Esophagus squamous epithelium (tissue), 5 donors: ENCODE measurements around the gene CBX6. TPM values are rescaled to one million over a fixed set of nuclear protein-coding genes. Genes with fewer than 3 reads are reported as not detected.

ENCODE experiments used
- DNase-seq: peaks from one replicate; lab custom pipeline; 2025; lab: John Stamatoyannopoulos, UW
- H3K27ac ChIP-seq, 4 donors: fragments of 200-600 bp; sonication (generic); one replicate each; pipeline ENCODE4 v1.5.1; 2016 to 2019; ENCODE audit warnings: mild to moderate bottlenecking in 1 of 4
- H3K27me3 ChIP-seq, 4 donors: fragments of 200-600 bp; sonication (generic); 1 replicate in 3 of 4; 2 replicates in 1 of 4; pipeline versions ENCODE4 v1.5.1 to v1.6.0; 2017 to 2021; ENCODE audit warnings: antibody characterized with exemption in 1 of 4
- H3K36me3 ChIP-seq, 3 donors: fragments of 200-600 bp; sonication (generic); one replicate each; pipeline ENCODE4 v1.5.1; 2016 to 2019
- H3K4me1 ChIP-seq, 3 donors: fragments of 200-600 bp; sonication (generic); one replicate each; pipeline ENCODE4 v1.5.1; 2017 to 2019
- H3K4me3 ChIP-seq, 4 donors: fragments of 200-600 bp; sonication (generic); 1 replicate in 3 of 4; 2 replicates in 1 of 4; pipeline ENCODE4 v1.5.1; 2016 to 2019; ENCODE audit warnings: mild to moderate bottlenecking in 2 of 4, moderate library complexity in 1 of 4
- H3K9me3 ChIP-seq, 3 donors: fragments of 200-600 bp; sonication (generic); one replicate each; pipeline ENCODE4 v1.5.1; 2016 to 2019
- CTCF ChIP-seq, 6 experiments: fragments of 450-650 bp in 4 of 6; fragments of 200-600 bp in 2 of 6; sonication (generic) in 2 of 6; IDR thresholded peaks; one replicate each; pipeline ENCODE4 v1.5.1; 2016 to 2019; ENCODE audit warnings: antibody characterized with exemption in 6 of 6, mild to moderate bottlenecking in 4 of 6, moderate library complexity in 4 of 6
- POLR2A ChIP-seq, 4 donors: fragments of 450-650 bp; IDR thresholded peaks; one replicate each; pipeline ENCODE4 v1.6.1; 2017; ENCODE audit warnings: antibody characterized with exemption in 4 of 4, mild to moderate bottlenecking in 4 of 4, moderate library complexity in 3 of 4
- WGBS, 2 donors: methylation state at CpG; one replicate each; pipeline ENCODE4 v1.1.5; 2018; 5-methylcytosine and 5-hydroxymethylcytosine counted together
- intact Hi-C: fragments of 100-400 bp; cut with DNase I; formaldehyde crosslinking; loops from one replicate; pipeline ENCODE4 v1.15.0; 2022
- total RNA-seq, 4 donors: library from RNA; depleted of rRNA; stranded (reverse); fragments of >200 nt; gene quantifications; one replicate each; pipeline ENCODE4 v1.1.0, GENCODE V29; 2016
- donor health status: DM: yes; HTN: yes; CAD: no.

Gene CBX6
- total RNA-seq, 4 donors from 2014 or later: 7.8 to 27.7 (median 11.8) TPM

GRCh38 chr22:38862375-38863329, 9.4 kb downstream of the CBX6 start:
- Histone ChIP-seq H3K27ac (no peak overlapping the region), H3K9me3 (no peaks in the 10 kb centered on the region), H3K4me1 (peaks cover 11 to 65% (median 33%) of the 10 kb centered on the region in 3 donors), H3K27me3 (peaks cover 0 to 5% (median 0%) of the 10 kb centered on the region in 4 donors), H3K4me3 (no peak overlapping the region), H3K36me3 (peaks cover 0 to 21% (median 6%) of the 10 kb centered on the region in 3 donors)
- TF ChIP-seq CTCF (IDR thresholded peaks at IDR 0.05) (no peak), POLR2A (IDR thresholded peaks at IDR 0.05) (no peak)
- DNase-seq: no peak
- intact Hi-C loops: loop anchor here (10.0 kb wide), 2 partner anchors 142 to 262 kb away; no protein-coding TSS in a partner anchor
- WGBS, 2 donors: 62 to 82% methylated on average over 9 to 14 of the region's 14 CpGs

GRCh38 chr22:38861927-38862326, 10.1 kb downstream of the CBX6 start:
- H3K4me1 ChIP-seq: peaks cover 11 to 58% (median 33%) of the 10 kb centered on the region in 3 donors
- H3K9me3 ChIP-seq: no peaks in the 10 kb centered on the region
- no peak overlapping the region for H3K27ac ChIP-seq
- 41 to 45% methylated on average over 9 to 11 of the region's 12 CpGs for WGBS, 2 donors
- intact Hi-C loops: loop anchor here (10.0 kb wide), 2 partner anchors 143 to 263 kb away; no protein-coding TSS in a partner anchor
- peaks cover 0 to 5% (median 0%) of the 10 kb centered on the region in 4 donors for H3K27me3 ChIP-seq
- H3K4me3 ChIP-seq: no peak overlapping the region
- TF ChIP-seq POLR2A (IDR thresholded peaks at IDR 0.05) (no peak), CTCF (IDR thresholded peaks at IDR 0.05) (no peak)
- H3K36me3 ChIP-seq: peaks cover 0 to 16% (median 4%) of the 10 kb centered on the region in 3 donors
- no peak for DNase-seq

- intact Hi-C loops: loop anchor here (10.0 kb wide), 2 partner anchors 143 to 263 kb away; no protein-coding TSS in a partner anchor
- DNase-seq: no peak
- peaks cover 0 to 5% (median 0%) of the 10 kb centered on the region in 4 donors for H3K27me3 ChIP-seq
- H3K4me3 ChIP-seq: no peak overlapping the region
- no peaks in the 10 kb centered on the region for H3K9me3 ChIP-seq
- no peak for TF ChIP-seq POLR2A (IDR thresholded peaks at IDR 0.05)
- peak in 1 of 6 experiments; percentile 8 for TF ChIP-seq CTCF (IDR thresholded peaks at IDR 0.05)
- H3K36me3 ChIP-seq: peaks cover 0 to 10% (median 0%) of the 10 kb centered on the region in 3 donors
- 40% methylated on average over 8 of the region's 13 CpGs; no CpG with 5 or more reads in 1 of the 2 donors for WGBS, 2 donors
- H3K4me1 ChIP-seq: peaks cover 11 to 52% (median 30%) of the 10 kb centered on the region in 3 donors
- no peak overlapping the region for H3K27ac ChIP-seq
These were observed 10.7 kb downstream of the CBX6 start for GRCh38 chr22:38861170-38861876.

GRCh38 chr22:38860283-38861169, 11.5 kb downstream of the CBX6 start:
- DNase-seq: no peak
- Histone ChIP-seq H3K27ac (no peak overlapping the region), H3K4me3 (no peak overlapping the region), H3K36me3 (peaks cover 0 to 2% (median 0%) of the 10 kb centered on the region in 3 donors), H3K4me1 (peaks cover 11 to 44% (median 25%) of the 10 kb centered on the region in 3 donors), H3K27me3 (peaks cover 0 to 5% (median 0%) of the 10 kb centered on the region in 4 donors), H3K9me3 (no peaks in the 10 kb centered on the region)
- intact Hi-C loops: loop anchor here (10.0 kb wide), 2 partner anchors 144 to 264 kb away; no protein-coding TSS in a partner anchor
- WGBS, 2 donors: 47 to 55% methylated on average over 9 to 11 of the region's 23 CpGs
- no peak for TF ChIP-seq POLR2A (IDR thresholded peaks at IDR 0.05)
- TF ChIP-seq CTCF (IDR thresholded peaks at IDR 0.05): no peak
